ENCODE data around the gene MLST8.
A peak's percentile ranks its signal among the peaks of the same experiment; 100 is the strongest.

DNA sequence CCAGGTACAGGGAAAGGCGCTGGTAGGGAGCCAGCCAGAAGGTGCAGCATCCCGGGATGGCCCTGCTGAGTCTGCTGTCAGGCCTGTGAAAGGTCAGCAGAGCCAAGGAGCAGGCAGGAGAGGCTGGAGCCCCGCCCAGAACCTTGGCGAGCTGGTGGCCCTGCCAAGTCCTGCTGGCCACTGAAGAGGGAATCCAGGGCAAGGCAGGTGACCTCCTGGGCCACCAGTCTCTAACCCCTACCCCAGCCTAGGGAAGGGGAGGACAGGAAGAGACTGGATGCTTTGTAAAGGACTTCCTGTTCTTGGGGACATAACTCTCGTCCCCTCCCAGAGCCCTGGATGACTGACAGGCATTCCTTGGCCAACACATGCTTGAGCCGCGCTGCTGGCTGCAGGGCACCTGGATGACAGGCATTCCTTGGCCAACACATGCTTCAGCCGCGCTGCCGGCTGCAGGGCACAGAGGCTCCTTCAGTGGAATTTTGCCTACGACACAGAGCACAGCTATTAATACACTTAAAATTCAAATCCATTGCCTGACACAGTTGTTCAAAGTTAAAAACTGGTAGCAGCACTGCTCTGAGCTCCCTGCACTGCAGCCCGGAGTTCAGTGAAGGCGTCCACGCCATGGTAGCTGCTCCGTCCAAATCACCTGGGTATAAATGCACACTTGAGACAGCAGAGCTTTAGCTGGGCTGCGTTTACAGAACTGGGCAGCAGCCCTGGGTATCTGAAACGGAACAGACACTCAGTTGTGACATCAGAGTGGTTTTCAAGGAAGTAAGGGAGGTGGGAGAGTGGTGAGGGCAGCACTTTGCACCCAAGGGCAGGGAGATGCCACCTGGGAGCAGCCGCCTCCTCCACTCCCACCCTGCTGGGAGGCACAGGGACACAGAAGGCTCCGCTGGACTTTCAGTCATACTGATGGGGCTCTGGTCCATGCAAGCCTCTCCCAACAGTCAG lies 7.4 kb downstream of the MLST8 start:
- TF ChIP-seq, protein P1, sequence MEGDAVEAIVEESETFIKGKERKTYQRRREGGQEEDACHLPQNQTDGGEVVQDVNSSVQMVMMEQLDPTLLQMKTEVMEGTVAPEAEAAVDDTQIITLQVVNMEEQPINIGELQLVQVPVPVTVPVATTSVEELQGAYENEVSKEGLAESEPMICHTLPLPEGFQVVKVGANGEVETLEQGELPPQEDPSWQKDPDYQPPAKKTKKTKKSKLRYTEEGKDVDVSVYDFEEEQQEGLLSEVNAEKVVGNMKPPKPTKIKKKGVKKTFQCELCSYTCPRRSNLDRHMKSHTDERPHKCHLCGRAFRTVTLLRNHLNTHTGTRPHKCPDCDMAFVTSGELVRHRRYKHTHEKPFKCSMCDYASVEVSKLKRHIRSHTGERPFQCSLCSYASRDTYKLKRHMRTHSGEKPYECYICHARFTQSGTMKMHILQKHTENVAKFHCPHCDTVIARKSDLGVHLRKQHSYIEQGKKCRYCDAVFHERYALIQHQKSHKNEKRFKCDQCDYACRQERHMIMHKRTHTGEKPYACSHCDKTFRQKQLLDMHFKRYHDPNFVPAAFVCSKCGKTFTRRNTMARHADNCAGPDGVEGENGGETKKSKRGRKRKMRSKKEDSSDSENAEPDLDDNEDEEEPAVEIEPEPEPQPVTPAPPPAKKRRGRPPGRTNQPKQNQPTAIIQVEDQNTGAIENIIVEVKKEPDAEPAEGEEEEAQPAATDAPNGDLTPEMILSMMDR (IDR thresholded peaks at IDR 0.05) = no peak
- peak in 1 of 2 donors; percentile 33 for TF ChIP-seq POLR2A (IDR thresholded peaks at IDR 0.05)

All from thyroid gland (tissue), 4 donors.